Body of pancreas (tissue), 4 donors: ENCODE measurements around the gene POU4F3. TPM values are rescaled to one million over a fixed set of nuclear protein-coding genes. Genes with fewer than 3 reads are reported as not detected.

Experiments used
- ATAC-seq: fragments of 150-250 bp; one replicate; pipeline ENCODE4 v1.9.1; 2016
- DNase-seq, 4 donors: peaks; one replicate each; pipeline ENCODE4 v3.0.0-alpha.2; 2019
- H3K27ac ChIP-seq, 4 donors: fragments of 200-600 bp; sonication (generic); 1 replicate in 3 of 4; 2 replicates in 1 of 4; pipeline versions ENCODE4 v1.5.1 to v1.6.1; 2016 to 2019; ENCODE audit warnings: mild to moderate bottlenecking in 1 of 4, mixed read lengths in 1 of 4, moderate library complexity in 1 of 4
- H3K27me3 ChIP-seq, 2 donors: fragments of 200-600 bp; sonication (generic); one replicate each; pipeline ENCODE4 v1.6.0; 2016; ENCODE audit warnings: mild to moderate bottlenecking in 1 of 2
- H3K36me3 ChIP-seq, 2 donors: fragments of 200-600 bp; sonication (generic); replicated peaks in 1 of 2; 2 replicates each; pipeline ENCODE4 v1.5.1; 2016; ENCODE audit warnings: low read depth in 2 of 2; ENCODE audit not compliant: insufficient read depth in 1 of 2
- H3K4me1 ChIP-seq: fragments of 200-600 bp; sonication (generic); one replicate; pipeline ENCODE4 v1.6.0; 2016
- H3K4me3 ChIP-seq, 2 donors: fragments of 200-600 bp; sonication (generic); 1 replicate in 1 of 2; 2 replicates in 1 of 2; pipeline ENCODE4 v1.5.1; 2016 to 2019
- H3K9me3 ChIP-seq, 3 donors: fragments of 200-600 bp; sonication (generic); 1 replicate in 2 of 3; 2 replicates in 1 of 3; pipeline ENCODE4 v1.5.1; 2016
- CTCF ChIP-seq, 7 experiments: fragments of 450-650 bp in 4 of 7; fragments of 200-600 bp in 3 of 7; sonication (generic) in 3 of 7; IDR thresholded peaks; one replicate each; pipeline ENCODE4 v1.5.1; 2016 to 2019; ENCODE audit warnings: antibody characterized with exemption in 7 of 7
- POLR2A ChIP-seq, 3 donors: fragments of 450-650 bp; IDR thresholded peaks; one replicate each; pipeline ENCODE4 v1.6.1; 2016; ENCODE audit warnings: antibody characterized with exemption in 3 of 3, mild to moderate bottlenecking in 2 of 3
- WGBS, 2 donors: methylation state at CpG; one replicate each; pipeline ENCODE4 v1.1.5; 2017; 5-methylcytosine and 5-hydroxymethylcytosine counted together
- intact Hi-C: fragments of 100-400 bp; cut with DNase I; formaldehyde crosslinking; loops from one replicate; pipeline ENCODE4 v1.15.1; 2023
- total RNA-seq, 2 donors: library from RNA; depleted of rRNA; stranded (reverse); fragments of >200 nt; gene quantifications; one replicate each; pipeline ENCODE4 v1.1.0, GENCODE V29; 2016

The POU4F3 gene
- total RNA-seq, 2 donors from 2014 or later: 0.52 TPM; not detected in 1

DNA sequence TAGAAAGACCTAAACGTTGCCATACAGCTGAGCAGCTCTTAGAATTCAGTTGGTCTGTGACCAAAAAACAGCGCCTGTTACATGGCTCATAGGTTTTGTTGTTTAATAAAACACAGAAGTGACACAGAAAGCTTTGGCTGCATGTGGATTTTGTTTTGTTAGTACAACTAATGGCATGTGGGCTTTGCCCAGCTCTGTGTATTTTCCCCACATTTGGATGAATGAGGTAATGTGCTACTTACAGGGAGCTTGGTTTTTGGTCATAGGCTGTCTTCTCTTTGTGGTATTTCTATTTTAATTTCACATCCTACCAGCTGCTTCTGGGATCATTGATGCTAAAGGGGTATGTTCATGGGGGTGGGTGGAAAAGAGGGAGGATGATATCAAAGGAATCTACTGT lies 37.0 kb upstream of the POU4F3 start:
- 49 to 58% methylated on average over 2 of the region's 2 CpGs for WGBS, 2 donors
- no peak overlapping the region for H3K4me3 ChIP-seq
- no peaks in the 10 kb centered on the region for H3K9me3 ChIP-seq
- ATAC-seq (no peak), DNase-seq (no peak)
- no peaks in the 10 kb centered on the region for H3K27me3 ChIP-seq
- no peaks in the 10 kb centered on the region for H3K4me1 ChIP-seq
- no peaks in the 10 kb centered on the region for H3K36me3 ChIP-seq
- TF ChIP-seq POLR2A (IDR thresholded peaks at IDR 0.05) (no peak), CTCF (IDR thresholded peaks at IDR 0.05) (no peak)
- intact Hi-C loops: no loop called here
- no peak overlapping the region for H3K27ac ChIP-seq

- H3K36me3 ChIP-seq: no peaks in the 10 kb centered on the region
- H3K27me3 ChIP-seq: no peaks in the 10 kb centered on the region
- ATAC-seq (no peak), DNase-seq (no peak)
- 76 to 83% methylated on average over 1 of the region's 1 CpG for WGBS, 2 donors
- TF ChIP-seq CTCF (IDR thresholded peaks at IDR 0.05) (no peak), POLR2A (IDR thresholded peaks at IDR 0.05) (no peak)
- H3K9me3 ChIP-seq: no peaks in the 10 kb centered on the region
- no peak overlapping the region for H3K27ac ChIP-seq
- H3K4me3 ChIP-seq: no peak overlapping the region
- intact Hi-C loops: no loop called here
- H3K4me1 ChIP-seq: no peaks in the 10 kb centered on the region
These were observed 36.2 kb upstream of the POU4F3 start for GRCh38 chr5:146302406-146302805.

- no peak overlapping the region for H3K4me3 ChIP-seq
- ATAC-seq (no peak), DNase-seq (no peak)
- no peaks in the 10 kb centered on the region for H3K36me3 ChIP-seq
- no peak overlapping the region for H3K27ac ChIP-seq
- TF ChIP-seq CTCF (IDR thresholded peaks at IDR 0.05) (no peak), POLR2A (IDR thresholded peaks at IDR 0.05) (no peak)
- no peaks in the 10 kb centered on the region for H3K27me3 ChIP-seq
- H3K4me1 ChIP-seq: no peaks in the 10 kb centered on the region
- WGBS, 2 donors: 18 to 26% methylated on average over 1 of the region's 1 CpG
- intact Hi-C loops: no loop called here
- no peaks in the 10 kb centered on the region for H3K9me3 ChIP-seq
These were observed 31.8 kb upstream of the POU4F3 start for GRCh38 chr5:146306838-146307237.

DNA sequence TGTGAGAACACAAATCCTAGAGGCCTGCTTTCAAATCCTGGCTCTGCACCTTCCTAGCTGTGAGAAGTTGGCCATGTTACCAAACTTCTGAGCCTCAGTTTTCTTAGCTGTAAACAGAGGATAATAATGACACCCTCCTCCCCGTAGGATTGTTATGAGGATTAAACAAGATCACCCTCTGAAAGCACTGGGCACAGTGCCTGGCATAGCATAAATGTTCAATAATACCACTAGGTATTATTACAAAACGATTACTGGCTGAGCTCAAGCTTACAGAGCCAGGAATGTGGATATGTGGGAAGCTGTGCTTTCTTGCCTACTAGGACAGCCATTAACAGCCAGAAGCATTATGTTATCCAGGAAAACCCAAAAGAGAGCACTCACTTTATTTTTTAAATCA lies 30.8 kb upstream of the POU4F3 start:
- TF ChIP-seq CTCF (IDR thresholded peaks at IDR 0.05) (no peak), POLR2A (IDR thresholded peaks at IDR 0.05) (no peak)
- no peak overlapping the region for H3K27ac ChIP-seq
- DNase-seq (no peak), ATAC-seq (no peak)
- H3K4me1 ChIP-seq: no peaks in the 10 kb centered on the region
- intact Hi-C loops: no loop called here
- H3K27me3 ChIP-seq: no peaks in the 10 kb centered on the region
- WGBS, 2 donors: 46 to 47% methylated on average over 2 of the region's 2 CpGs
- H3K36me3 ChIP-seq: no peaks in the 10 kb centered on the region
- no peaks in the 10 kb centered on the region for H3K9me3 ChIP-seq
- no peak overlapping the region for H3K4me3 ChIP-seq

DNA sequence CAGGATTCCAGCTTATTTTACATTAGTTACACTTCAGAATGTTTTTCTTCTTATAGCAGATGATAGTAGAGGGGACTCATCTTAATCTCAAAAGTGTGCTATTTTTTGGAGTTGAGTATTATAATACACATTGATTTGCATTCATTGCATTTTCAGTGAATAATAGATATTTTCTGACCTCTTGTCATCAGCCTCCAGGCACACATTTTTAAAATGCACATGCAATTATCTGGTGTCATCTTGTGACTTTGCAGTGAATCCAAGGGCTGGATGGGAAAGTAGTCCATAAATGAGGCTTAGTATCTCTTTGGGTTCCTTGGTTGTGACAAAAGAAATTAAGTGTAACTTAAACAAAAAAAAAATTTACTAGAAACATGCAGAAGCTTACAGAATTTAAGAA lies 28.1 kb upstream of the POU4F3 start:
- no peaks in the 10 kb centered on the region for H3K9me3 ChIP-seq
- no peaks in the 10 kb centered on the region for H3K36me3 ChIP-seq
- no peaks in the 10 kb centered on the region for H3K4me1 ChIP-seq
- intact Hi-C loops: no loop called here
- no peak for TF ChIP-seq CTCF (IDR thresholded peaks at IDR 0.05)
- TF ChIP-seq POLR2A (IDR thresholded peaks at IDR 0.05): no peak
- no peak overlapping the region for H3K4me3 ChIP-seq
- DNase-seq (no peak), ATAC-seq (no peak)
- H3K27ac ChIP-seq: no peak overlapping the region
- no peaks in the 10 kb centered on the region for H3K27me3 ChIP-seq
